ENCODE measurements around the gene ORMDL1.

The ORMDL1 gene

GRCh38 chr2:189783927-189784867 lies at the start of gene ORMDL1, which contains the start of gene PMS1:
TSS of gene ORMDL1 (minus strand) at chr2:189784339. CDS start at chr2:189782595, 1,744 bp downstream.
TSS of gene PMS1 (plus strand) at chr2:189784450. CDS start at chr2:189791810, 7,360 bp downstream.
- in situ Hi-C loops (cut with HindIII; ENCODE audit: low sequenced_read_pairs): no loop called here

- in situ Hi-C loops (cut with HindIII; ENCODE audit: low sequenced_read_pairs): no loop called here
Measured at GRCh38 chr2:189830510-189830909, 46.4 kb upstream of the ORMDL1 start.

- in situ Hi-C loops (cut with HindIII; ENCODE audit: low sequenced_read_pairs): no loop called here
Measured at GRCh38 chr2:189829102-189829833, 45.1 kb upstream of the ORMDL1 start.

- in situ Hi-C loops (cut with HindIII; ENCODE audit: low sequenced_read_pairs): no loop called here
Measured at GRCh38 chr2:189826039-189826438, 41.9 kb upstream of the ORMDL1 start.

DNA sequence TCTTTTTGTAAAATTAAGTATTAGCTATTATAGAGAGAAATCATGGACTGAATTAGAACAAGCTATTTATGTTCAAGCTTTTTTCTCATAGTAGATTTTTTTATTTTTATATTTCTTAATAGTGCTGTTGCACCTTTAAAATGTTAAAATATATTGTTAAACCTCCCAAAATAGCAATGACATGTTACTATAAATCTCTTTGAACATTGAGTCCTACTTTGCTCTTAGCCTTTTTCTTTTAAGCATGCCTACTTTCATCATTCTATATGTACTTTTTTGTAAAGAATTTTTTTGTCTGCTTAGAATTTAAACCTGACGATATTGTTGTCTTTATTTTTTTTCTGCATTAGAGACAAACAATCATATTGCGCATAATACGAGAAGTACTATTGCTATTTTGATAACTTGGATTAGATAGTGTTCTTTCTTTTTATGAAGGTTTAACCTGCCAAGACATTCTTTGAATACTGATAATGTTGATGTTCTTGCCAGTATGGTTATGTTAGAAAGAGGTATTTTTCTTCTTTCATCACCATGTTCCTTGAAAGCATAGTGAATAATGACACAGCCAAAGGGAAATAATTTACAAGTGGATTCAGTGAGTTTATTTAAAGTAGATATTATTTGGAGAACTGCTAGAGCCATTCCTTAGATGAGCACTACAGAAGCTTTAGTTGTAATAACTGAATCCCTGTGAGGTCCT lies 40.7 kb upstream of the ORMDL1 start:
- in situ Hi-C loops (cut with HindIII; ENCODE audit: low sequenced_read_pairs): no loop called here

- in situ Hi-C loops (cut with HindIII; ENCODE audit: low sequenced_read_pairs): no loop called here
Measured at GRCh38 chr2:189821953-189822748, 38.0 kb upstream of the ORMDL1 start.

- in situ Hi-C loops (cut with HindIII; ENCODE audit: low sequenced_read_pairs): no loop called here
Measured at GRCh38 chr2:189819297-189819704, 35.2 kb upstream of the ORMDL1 start.

- in situ Hi-C loops (cut with HindIII; ENCODE audit: low sequenced_read_pairs): no loop called here
Measured at GRCh38 chr2:189818249-189819038, 34.3 kb upstream of the ORMDL1 start.

DNA sequence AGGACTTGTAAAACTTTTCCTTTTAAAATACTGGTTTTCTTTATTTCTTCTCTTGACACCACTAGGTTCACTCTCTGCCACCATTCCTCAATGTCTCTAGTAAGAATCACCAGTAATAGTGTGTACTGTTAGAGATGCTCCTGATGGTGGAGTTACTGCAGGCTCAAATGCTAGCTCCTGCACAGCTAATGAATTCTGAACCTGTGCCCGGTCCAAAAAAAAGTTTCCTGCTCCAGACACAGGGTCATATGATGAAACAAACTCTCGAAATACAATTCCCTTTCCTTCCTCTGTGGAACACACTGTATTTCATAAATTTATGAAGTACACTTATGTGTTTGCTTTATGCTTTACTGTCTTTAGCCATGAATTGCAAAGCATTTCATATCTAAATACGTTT lies 19.3 kb upstream of the ORMDL1 start:
- in situ Hi-C loops (cut with HindIII; ENCODE audit: low sequenced_read_pairs): no loop called here

DNA sequence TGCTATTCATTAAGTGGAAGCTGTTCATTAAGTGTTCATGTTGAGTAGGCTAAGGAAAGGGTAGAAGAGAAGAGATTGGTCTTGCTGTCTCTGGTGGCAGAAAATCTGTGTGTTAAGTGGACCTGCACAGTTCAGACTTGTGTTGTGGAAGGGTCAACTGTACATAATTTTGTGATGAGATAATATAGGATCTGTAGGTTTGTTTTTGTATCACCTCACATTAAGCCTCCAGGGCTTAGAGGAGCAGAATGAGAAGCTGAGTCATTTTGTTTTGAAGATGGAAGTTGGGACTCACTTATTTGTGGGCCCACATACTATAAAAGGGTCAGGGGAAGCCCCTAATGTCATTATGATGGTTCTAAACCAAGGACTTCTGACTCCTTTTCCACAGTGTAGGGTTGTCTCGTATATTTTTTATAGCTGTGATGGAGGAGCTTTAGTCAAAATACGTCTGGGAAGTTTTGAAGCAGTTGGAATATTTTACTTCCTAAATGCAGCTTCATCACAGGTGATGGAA lies 18.3 kb upstream of the ORMDL1 start:
- in situ Hi-C loops (cut with HindIII; ENCODE audit: low sequenced_read_pairs): no loop called here

DNA sequence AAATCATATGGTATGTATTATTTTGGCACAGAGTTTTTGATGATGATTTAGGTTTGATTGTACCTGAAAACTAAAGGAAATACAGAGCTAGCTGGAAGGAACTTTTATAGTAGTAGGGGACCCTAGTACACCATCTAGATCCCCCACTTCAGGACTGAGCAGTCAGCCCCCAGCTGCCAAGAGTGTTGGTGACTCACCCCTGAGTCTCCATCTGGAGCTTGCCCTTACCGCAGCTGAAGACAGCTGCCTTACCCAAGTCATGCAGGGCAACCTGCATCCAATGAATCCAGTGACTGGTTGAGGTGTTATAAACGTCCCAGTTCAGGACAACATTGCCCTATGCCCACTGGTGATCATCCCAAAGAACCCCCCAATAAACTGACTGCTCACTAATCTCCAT lies 15.4 kb upstream of the ORMDL1 start:
- in situ Hi-C loops (cut with HindIII; ENCODE audit: low sequenced_read_pairs): no loop called here

GRCh38 chr2:189799030-189799331 lies 14.8 kb upstream of the ORMDL1 start:
- in situ Hi-C loops (cut with HindIII; ENCODE audit: low sequenced_read_pairs): no loop called here

- in situ Hi-C loops (cut with HindIII; ENCODE audit: low sequenced_read_pairs): no loop called here
Measured at GRCh38 chr2:189798312-189799029, 14.3 kb upstream of the ORMDL1 start.

DNA sequence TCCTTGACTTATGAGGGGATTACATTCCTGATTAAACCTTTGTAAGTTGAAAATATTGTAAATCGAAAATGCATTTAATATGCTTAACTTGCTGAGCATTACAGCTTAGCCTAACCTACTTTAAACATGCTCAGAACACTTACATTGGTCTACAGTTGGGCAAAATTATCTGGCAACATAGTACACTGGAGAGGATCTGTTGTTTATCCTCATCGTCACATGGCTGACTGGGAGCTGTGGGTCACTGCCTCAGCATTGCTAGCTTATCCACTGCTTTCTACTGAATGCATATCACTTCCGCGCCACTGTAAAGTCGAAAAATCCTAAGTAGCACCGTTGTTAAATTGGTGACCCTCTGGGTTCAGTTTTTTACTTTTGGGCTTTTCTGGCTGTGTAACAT lies 13.8 kb upstream of the ORMDL1 start:
- in situ Hi-C loops (cut with HindIII; ENCODE audit: low sequenced_read_pairs): no loop called here

GRCh38 chr2:189794310-189794709 lies 10.2 kb upstream of the ORMDL1 start:
- in situ Hi-C loops (cut with HindIII; ENCODE audit: low sequenced_read_pairs): no loop called here

DNA sequence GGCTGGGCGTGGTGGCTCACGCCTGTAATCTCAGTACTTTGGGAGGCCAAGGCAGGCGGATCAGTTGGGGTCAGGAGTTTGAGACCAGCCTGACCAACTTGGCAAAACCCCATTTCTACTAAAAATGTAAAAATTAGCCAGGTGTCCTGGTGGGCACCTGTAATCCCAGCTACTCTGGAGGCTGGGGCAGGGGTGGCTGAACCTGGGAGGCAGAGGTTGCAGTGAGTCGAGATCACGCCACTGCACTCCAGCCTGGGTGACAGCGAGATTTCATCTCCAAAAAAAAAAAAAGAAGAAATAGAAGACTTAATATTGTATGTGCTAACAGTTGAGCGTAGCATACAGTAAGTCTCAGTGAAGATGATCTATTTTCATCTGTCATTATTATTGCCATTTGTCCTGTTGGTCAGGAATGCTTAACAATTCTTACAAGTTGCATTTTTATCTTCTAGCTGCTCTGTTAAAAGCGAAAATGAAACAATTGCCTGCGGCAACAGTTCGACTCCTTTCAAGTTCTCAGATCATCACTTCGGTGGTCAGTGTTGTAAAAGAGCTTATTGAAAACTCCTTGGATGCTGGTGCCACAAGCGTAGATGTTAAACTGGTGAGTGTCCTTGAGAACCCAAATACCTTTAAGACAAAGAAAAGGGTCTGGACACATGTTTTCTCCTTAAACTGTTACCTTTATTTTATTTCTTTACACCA lies 7.4 kb upstream of the ORMDL1 start:
- in situ Hi-C loops (cut with HindIII; ENCODE audit: low sequenced_read_pairs): no loop called here

GRCh38 chr2:189783451-189783926 lies 650 bp downstream of the ORMDL1 start:
- in situ Hi-C loops (cut with HindIII; ENCODE audit: low sequenced_read_pairs): no loop called here

- in situ Hi-C loops (cut with HindIII; ENCODE audit: low sequenced_read_pairs): no loop called here
Measured at GRCh38 chr2:189782221-189782671, 1.9 kb downstream of the ORMDL1 start.

All from endothelial cell of hepatic sinusoid (primary cell).